Mononuclear cell (primary cell): ENCODE data around the gene RBM28. TPM values are rescaled to one million over a fixed set of nuclear protein-coding genes. Genes with fewer than 3 reads are reported as not detected.

Experiments
- H3K27me3 ChIP-seq: 2 replicates; pipeline ENCODE4 v1.6.0; 2011; ENCODE audit warnings: low read length, control low read depth; ENCODE audit not compliant: insufficient read depth
- H3K4me1 ChIP-seq: 2 replicates; pipeline ENCODE4 v1.5.1; 2011; ENCODE audit warnings: mild to moderate bottlenecking, low read length, control low read depth; ENCODE audit not compliant: insufficient read depth
- H3K4me3 ChIP-seq: 2 replicates; pipeline ENCODE4 v1.5.1; 2011; ENCODE audit warnings: mild to moderate bottlenecking, low read length, moderate library complexity
- H3K9me3 ChIP-seq: 2 replicates; pipeline ENCODE4 v1.5.1; 2011; ENCODE audit warnings: low read depth, mild to moderate bottlenecking, control low read depth, low read length
- total RNA-seq: library from RNA; depleted of rRNA; stranded (reverse); fragments of >200 nt; gene quantifications from one replicate; pipeline ENCODE4 v1.2.3, GENCODE V29; 2012

RBM28 gene
- total RNA-seq, 1 donor = 5.4 TPM

DNA sequence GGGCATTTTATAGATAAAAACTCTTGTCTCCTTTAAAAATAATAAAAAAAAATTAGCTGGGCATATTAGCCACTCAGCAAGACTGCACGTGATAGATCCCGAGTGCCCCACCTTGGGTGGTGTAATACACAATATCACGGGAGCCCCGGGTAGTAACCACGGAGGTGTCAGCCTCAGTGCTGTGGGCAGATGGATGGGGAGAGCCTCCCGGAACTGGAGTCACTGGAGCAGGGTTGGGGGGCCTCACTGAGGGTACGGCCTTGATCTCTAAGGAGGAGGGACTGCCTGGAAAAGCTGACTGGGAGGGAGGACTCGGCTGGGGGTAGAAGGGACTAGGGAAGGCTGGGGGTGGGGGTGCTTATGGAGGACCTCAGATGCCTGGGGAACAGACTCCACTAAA lies 90.0 kb downstream of the RBM28 start:
- H3K4me1 ChIP-seq = no peaks in the 10 kb centered on the region
- H3K27me3 ChIP-seq = no peaks in the 10 kb centered on the region
- H3K9me3 ChIP-seq = no peaks in the 10 kb centered on the region

DNA sequence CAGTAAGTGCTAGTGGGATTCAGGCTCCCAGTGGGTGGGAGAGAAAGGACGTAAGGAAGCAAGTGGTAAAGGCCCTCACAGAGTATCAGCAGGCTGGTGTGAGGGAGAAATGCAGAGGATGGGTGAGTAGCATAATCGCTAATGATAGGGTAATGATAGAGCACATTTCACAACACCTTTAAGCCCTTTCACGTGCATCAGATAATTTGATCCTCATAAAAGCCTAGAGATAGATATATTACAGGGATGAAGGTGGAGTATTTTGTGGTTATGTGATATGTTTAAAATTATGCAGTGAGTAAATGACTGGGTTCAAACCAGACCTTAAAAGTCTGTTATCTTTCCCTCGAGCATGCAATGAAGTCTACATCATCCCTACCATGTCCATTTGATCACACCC lies 92.4 kb downstream of the RBM28 start:
- Histone ChIP-seq H3K27me3 (no peaks in the 10 kb centered on the region), H3K9me3 (no peaks in the 10 kb centered on the region), H3K4me3 (no peak overlapping the region), H3K4me1 (peaks cover 6% of the 10 kb centered on the region)

More for the DNA sequence above, 90.0 kb downstream of the RBM28 start:
- no peak overlapping the region for H3K4me3 ChIP-seq

Other genes starting within 250 kb of the RBM28 start
- gene LEP, start 102.6 kb downstream of the RBM28 start, total RNA-seq = not detected
- gene PRRT4, start 17.8 kb upstream of the RBM28 start, total RNA-seq = 0.10 TPM
- 39.7 TPM for gene IMPDH1, start 66.1 kb upstream of the RBM28 start, total RNA-seq
- gene HILPDA, start 112.0 kb upstream of the RBM28 start, total RNA-seq = 3.0 TPM
- 8.0 TPM for gene METTL2B, start 132.8 kb upstream of the RBM28 start, total RNA-seq